ENCODE measurements around the gene INHA. TPM values are rescaled to one million over a fixed set of nuclear protein-coding genes. Genes with fewer than 3 reads are reported as not detected.

The INHA gene
- total RNA-seq, 1 experiment from 2014 or later = 1.2 TPM

DNA sequence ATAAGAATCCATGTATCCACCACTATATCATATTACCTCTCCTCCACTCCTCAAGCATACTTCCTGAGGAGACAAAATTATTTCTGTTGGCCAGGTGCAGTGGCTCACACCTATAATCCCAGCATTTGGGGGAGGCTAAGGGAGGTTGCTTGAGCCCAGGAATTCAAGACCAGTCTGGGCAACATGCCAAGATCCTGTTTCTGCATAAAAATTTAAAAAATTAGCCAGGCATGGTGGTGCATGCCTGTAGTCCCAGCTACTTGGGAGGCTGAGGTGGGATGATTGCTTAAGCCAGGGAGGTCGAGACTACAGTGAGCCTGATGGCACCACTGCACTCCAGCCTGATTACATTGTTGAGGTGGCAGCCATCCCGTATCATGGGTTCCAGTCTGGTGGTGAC, 9.2 kb downstream of the INHA start:
- Mint-ChIP-seq H3K27ac (ENCODE audit: low read depth, unreplicated experiment) (no peak overlapping the region), H3K9me3 (ENCODE audit: unreplicated experiment) (no peaks in the 10 kb centered on the region), H3K4me3 (ENCODE audit: unreplicated experiment) (no peak overlapping the region), H3K4me1 (ENCODE audit: insufficient read depth, unreplicated experiment) (peaks cover 7% of the 10 kb centered on the region), H3K36me3 (ENCODE audit: insufficient read depth, unreplicated experiment) (no peaks in the 10 kb centered on the region), H3K27me3 (ENCODE audit: insufficient read depth, unreplicated experiment) (no peaks in the 10 kb centered on the region)
- no TSS peak for BruUV-seq (replicated peaks)
- CTCF ChIA-PET = interaction anchor here (0.6 to 2.2 kb wide), 3 partner anchors 10 to 50 kb away, joined by 3 to 10 read pairs (median 5); partner anchors contain the start of gene OBSL1
- no peak for DNase-seq (ENCODE audit: unreplicated experiment)
- intact Hi-C loops (cut with micrococcal nuclease) = no loop called here
- POLR2A ChIA-PET = interaction anchor here (3.0 kb wide), 1 partner anchor 16 kb away, joined by 12 read pairs; the partner anchor contains the start of gene STK11IP
- TF ChIP-seq CTCF (IDR thresholded peaks at IDR 0.05; ENCODE audit: unreplicated experiment) = no peak

DNA sequence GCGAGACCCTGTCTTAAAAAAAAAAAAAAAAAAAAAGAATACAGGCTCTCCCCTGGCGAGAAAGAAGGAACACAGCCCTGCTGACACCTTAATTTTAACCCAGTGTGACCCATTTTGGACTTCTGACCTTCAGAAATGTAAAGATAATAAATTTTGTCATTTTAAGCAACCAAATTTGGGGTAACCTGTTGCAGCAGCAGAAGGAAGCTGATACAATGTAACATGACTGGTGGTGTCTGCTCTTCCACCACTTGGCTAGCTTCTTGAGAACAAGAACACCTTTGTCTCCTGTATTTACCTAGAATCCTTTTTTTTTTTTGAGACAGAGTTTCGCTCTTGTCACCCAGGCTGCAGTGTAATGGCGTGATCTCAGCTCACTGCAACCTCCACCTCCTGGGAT, 19.0 kb downstream of the INHA start:
- H3K27me3 Mint-ChIP-seq (ENCODE audit: insufficient read depth, unreplicated experiment) = no peaks in the 10 kb centered on the region
- H3K27ac Mint-ChIP-seq (ENCODE audit: low read depth, unreplicated experiment) = no peak overlapping the region
- H3K4me1 Mint-ChIP-seq (ENCODE audit: insufficient read depth, unreplicated experiment) = no peaks in the 10 kb centered on the region
- no peak for TF ChIP-seq CTCF (IDR thresholded peaks at IDR 0.05; ENCODE audit: unreplicated experiment)
- ChIA-PET POLR2A (interaction anchor here (0.7 to 1.1 kb wide), 2 partner anchors 55 to 176 kb away, joined by 3 to 4 read pairs; no protein-coding TSS in a partner anchor), CTCF (interaction anchor here (0.6 to 0.8 kb wide), 2 partner anchors 51 to 57 kb away, joined by 3 read pairs; no protein-coding TSS in a partner anchor)
- H3K9me3 Mint-ChIP-seq (ENCODE audit: unreplicated experiment) = no peaks in the 10 kb centered on the region
- no peaks in the 10 kb centered on the region for H3K36me3 Mint-ChIP-seq (ENCODE audit: insufficient read depth, unreplicated experiment)
- H3K4me3 Mint-ChIP-seq (ENCODE audit: unreplicated experiment) = no peak overlapping the region
- intact Hi-C loops (cut with micrococcal nuclease) = no loop called here
- no peak for DNase-seq (ENCODE audit: unreplicated experiment)
- no TSS peak for BruUV-seq (replicated peaks)

- Mint-ChIP-seq H3K27me3 (ENCODE audit: insufficient read depth, unreplicated experiment) (no peaks in the 10 kb centered on the region), H3K4me3 (ENCODE audit: unreplicated experiment) (no peak overlapping the region), H3K36me3 (ENCODE audit: insufficient read depth, unreplicated experiment) (no peaks in the 10 kb centered on the region), H3K4me1 (ENCODE audit: insufficient read depth, unreplicated experiment) (no peaks in the 10 kb centered on the region), H3K9me3 (ENCODE audit: unreplicated experiment) (no peaks in the 10 kb centered on the region), H3K27ac (ENCODE audit: low read depth, unreplicated experiment) (no peak overlapping the region)
- intact Hi-C loops (cut with micrococcal nuclease) = no loop called here
- CTCF ChIA-PET = interaction anchor here (0.6 to 3.7 kb wide), 3 partner anchors 9 to 1563 kb away, joined by 3 to 16 read pairs (median 4); no protein-coding TSS in a partner anchor
- DNase-seq (ENCODE audit: unreplicated experiment) = no peak
- BruUV-seq (replicated peaks) = no TSS peak
- POLR2A ChIA-PET = no interaction called here
- TF ChIP-seq CTCF (IDR thresholded peaks at IDR 0.05; ENCODE audit: unreplicated experiment) = no peak
Observed at GRCh38 chr2:219592736-219593135, 20.6 kb downstream of the INHA start.

DNA sequence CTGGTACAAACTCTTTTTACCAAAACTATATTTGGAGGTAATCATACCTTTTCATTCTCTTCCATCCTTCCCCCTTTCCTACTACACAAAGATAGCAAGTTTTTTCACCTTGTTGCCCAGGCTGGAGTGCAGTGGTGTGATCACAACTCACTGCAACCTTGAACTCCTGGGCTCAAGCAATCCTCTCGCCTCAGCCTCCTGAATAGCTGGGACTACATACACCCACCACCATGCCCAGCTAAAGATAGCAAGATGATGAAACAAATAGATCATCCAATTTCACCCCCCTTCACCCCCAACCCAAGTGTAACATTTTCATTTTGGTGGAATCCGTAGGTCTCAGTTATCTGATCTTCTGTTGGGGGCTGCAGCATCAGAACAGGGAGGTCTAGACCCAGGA, 21.0 kb downstream of the INHA start:
- Mint-ChIP-seq H3K9me3 (ENCODE audit: unreplicated experiment) (no peaks in the 10 kb centered on the region), H3K4me1 (ENCODE audit: insufficient read depth, unreplicated experiment) (no peaks in the 10 kb centered on the region), H3K27me3 (ENCODE audit: insufficient read depth, unreplicated experiment) (no peaks in the 10 kb centered on the region), H3K4me3 (ENCODE audit: unreplicated experiment) (no peak overlapping the region), H3K27ac (ENCODE audit: low read depth, unreplicated experiment) (no peak overlapping the region), H3K36me3 (ENCODE audit: insufficient read depth, unreplicated experiment) (no peaks in the 10 kb centered on the region)
- no peak for DNase-seq (ENCODE audit: unreplicated experiment)
- TF ChIP-seq CTCF (IDR thresholded peaks at IDR 0.05; ENCODE audit: unreplicated experiment) = no peak
- BruUV-seq (replicated peaks) = no TSS peak
- ChIA-PET CTCF (interaction anchor here (1.5 to 3.7 kb wide), 2 partner anchors 9 to 33 kb away, joined by 4 to 16 read pairs; no protein-coding TSS in a partner anchor), POLR2A (interaction anchor here (1.3 kb wide), 1 partner anchor 15 kb away, joined by 3 read pairs; no protein-coding TSS in a partner anchor)
- intact Hi-C loops (cut with micrococcal nuclease) = no loop called here

All from MCF 10A (cell line).